Stimulated activated CD8-positive, alpha-beta memory T cell treated with anti-CD3 and anti-CD28 coated beads, Interleukin-12 subunit alpha, Interleukin-12 subunit beta, amount 100 ng/mL, for 4 hours (primary cell): ENCODE results near the gene TANGO6.
"Not testable (repeated sequence)": the region's sequence is repeated elsewhere in the genome, so short reads cannot be mapped to it uniquely, and the experiment has no call there.

Experiments used
- DNase-seq: peaks from one replicate; pipeline ENCODE4 v3.0.0-alpha.2; 2020; ENCODE audit warnings: low read depth

The TANGO6 gene

GRCh38 chr16:69057400-69058378 lies 214.4 kb downstream of the TANGO6 start:
- no peak for DNase-seq

- DNase-seq, result not testable (repeated sequence)
Observed at GRCh38 chr16:69063491-69063890, 220.2 kb downstream of the TANGO6 start.

GRCh38 chr16:69064124-69064763 lies 220.9 kb downstream of the TANGO6 start:
- no peak for DNase-seq

GRCh38 chr16:69064764-69065313 lies 221.5 kb downstream of the TANGO6 start:
- no peak for DNase-seq

GRCh38 chr16:69069504-69069903 lies 226.2 kb downstream of the TANGO6 start:
- DNase-seq, result no peak

- no peak for DNase-seq
Observed at GRCh38 chr16:69071036-69071435, 227.7 kb downstream of the TANGO6 start.

GRCh38 chr16:69072640-69072974 lies 229.3 kb downstream of the TANGO6 start:
- no peak for DNase-seq

GRCh38 chr16:69073181-69073702 lies 229.9 kb downstream of the TANGO6 start:
- no peak for DNase-seq

GRCh38 chr16:69077251-69077650 lies 233.9 kb downstream of the TANGO6 start:
- DNase-seq, result no peak

GRCh38 chr16:69078073-69078472 lies 234.7 kb downstream of the TANGO6 start:
- no peak for DNase-seq

GRCh38 chr16:69079697-69080096 lies 236.4 kb downstream of the TANGO6 start:
- no peak for DNase-seq

GRCh38 chr16:69083306-69083941 lies 240.1 kb downstream of the TANGO6 start:
- DNase-seq, result no peak

GRCh38 chr16:69084289-69084688 lies 241.0 kb downstream of the TANGO6 start:
- no peak for DNase-seq

- DNase-seq, result no peak
Observed at GRCh38 chr16:69085032-69085695, 241.8 kb downstream of the TANGO6 start.

GRCh38 chr16:69087161-69087581 lies 243.8 kb downstream of the TANGO6 start:
- no peak for DNase-seq

- no peak for DNase-seq
Observed at GRCh38 chr16:69088684-69089083, 245.4 kb downstream of the TANGO6 start.

- DNase-seq, result no peak
Observed at GRCh38 chr16:69089091-69089910, 246.0 kb downstream of the TANGO6 start.

- no peak for DNase-seq
Observed at GRCh38 chr16:69093974-69094373, 250.6 kb downstream of the TANGO6 start.

GRCh38 chr16:69094501-69094900 lies 251.2 kb downstream of the TANGO6 start:
- DNase-seq, result no peak

GRCh38 chr16:69095193-69095592 lies 251.9 kb downstream of the TANGO6 start:
- no peak for DNase-seq
